OCI-LY3 (cell line): ENCODE measurements around the gene TAS2R1.

ENCODE experiments used
- EZH2phosphoT487 ChIP-seq: fragments of 200-600 bp; shearing (Covaris generic); IDR thresholded peaks from 2 replicates; pipeline ENCODE4 v1.6.1; 2018; ENCODE audit warnings: antibody characterized with exemption, mixed run types, low read depth
- TF ChIP-seq, protein P1 (sequence below): fragments of 200-600, 300-600 bp; sonication (generic); IDR thresholded peaks from 2 replicates; pipeline ENCODE4 v1.5.1; 2014; ENCODE audit warnings: antibody characterized with exemption, low read length, low read depth

DNA sequence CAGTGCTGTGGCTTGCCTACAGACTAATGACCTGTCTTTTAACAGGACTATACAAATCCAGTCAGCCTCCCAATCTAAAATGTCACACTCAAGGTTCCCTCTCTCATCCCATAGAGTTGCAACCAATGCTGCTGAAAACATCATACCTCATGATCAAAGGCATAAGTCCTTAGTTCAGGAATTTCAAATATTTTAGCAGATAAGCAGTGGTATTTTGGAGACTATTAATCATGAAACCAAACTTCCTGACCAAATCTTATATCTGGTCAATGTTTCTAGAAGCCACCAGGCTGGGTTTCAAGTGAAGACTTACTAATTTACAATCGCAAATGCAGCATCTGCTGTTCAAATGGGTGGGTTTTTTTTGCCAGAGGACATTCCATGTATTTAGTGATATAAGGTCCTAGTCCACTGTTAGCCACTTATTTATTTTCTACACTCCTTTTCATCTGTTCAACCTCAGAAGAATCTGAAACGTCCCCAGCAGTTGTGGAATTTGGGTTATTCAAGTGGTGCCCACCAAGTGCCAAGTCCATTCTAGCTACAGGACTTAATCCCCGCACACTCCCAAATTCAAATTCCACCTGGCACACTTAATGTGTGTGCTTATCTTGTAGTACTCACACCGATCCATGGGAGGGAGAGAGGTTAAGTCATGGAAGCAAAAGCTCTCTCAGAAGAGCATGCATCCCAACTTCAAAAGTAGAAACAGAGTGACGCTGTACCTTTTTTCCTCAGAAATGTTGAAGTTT, 5.8 kb downstream of the TAS2R1 start:
- TF ChIP-seq, protein P1, sequence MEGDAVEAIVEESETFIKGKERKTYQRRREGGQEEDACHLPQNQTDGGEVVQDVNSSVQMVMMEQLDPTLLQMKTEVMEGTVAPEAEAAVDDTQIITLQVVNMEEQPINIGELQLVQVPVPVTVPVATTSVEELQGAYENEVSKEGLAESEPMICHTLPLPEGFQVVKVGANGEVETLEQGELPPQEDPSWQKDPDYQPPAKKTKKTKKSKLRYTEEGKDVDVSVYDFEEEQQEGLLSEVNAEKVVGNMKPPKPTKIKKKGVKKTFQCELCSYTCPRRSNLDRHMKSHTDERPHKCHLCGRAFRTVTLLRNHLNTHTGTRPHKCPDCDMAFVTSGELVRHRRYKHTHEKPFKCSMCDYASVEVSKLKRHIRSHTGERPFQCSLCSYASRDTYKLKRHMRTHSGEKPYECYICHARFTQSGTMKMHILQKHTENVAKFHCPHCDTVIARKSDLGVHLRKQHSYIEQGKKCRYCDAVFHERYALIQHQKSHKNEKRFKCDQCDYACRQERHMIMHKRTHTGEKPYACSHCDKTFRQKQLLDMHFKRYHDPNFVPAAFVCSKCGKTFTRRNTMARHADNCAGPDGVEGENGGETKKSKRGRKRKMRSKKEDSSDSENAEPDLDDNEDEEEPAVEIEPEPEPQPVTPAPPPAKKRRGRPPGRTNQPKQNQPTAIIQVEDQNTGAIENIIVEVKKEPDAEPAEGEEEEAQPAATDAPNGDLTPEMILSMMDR, result no peak
- TF ChIP-seq EZH2phosphoT487, result no peak
